ENCODE data around the gene SLC22A2.

The SLC22A2 gene

DNA sequence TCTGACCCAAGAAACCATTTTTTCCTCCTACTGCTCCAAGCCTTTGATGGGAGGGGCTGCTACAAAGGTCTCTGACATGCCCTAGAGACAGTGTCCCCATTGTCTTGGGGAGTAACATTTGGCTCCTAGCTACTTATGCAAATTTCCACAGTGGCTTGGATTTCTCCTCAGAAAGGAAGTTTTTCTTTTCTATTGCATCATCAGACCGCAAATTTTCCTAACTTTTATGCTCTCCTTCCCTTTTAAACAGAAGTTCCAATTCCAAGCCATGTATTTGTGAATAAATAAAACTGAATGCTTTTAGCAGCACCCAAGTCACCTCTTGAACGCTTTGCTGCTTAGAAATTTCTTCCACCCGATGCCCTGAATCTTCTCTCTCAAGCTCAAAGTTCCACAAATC is 51.0 kb downstream of the SLC22A2 start:
- DNase-seq (ENCODE audit: low spot score): no peak

DNA sequence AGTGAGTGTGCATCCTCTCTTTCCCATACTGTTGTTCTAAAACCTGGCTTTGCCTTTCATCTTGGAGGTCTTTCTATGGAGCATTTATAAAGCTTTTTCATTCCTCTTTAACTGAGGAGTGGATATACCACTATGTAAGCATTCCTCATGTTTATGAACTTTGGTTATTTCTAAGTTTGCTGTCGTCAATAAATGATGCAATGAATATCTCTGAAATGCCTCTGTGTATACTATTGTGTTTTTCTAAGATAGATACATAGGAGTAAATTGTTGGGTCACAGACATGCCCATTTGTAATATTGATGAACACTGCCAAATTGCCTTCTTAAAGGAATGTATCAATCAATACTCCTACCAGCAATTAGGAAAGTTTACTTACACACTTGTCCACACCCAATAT is 53.9 kb downstream of the SLC22A2 start:
- DNase-seq (ENCODE audit: low spot score): no peak

DNA sequence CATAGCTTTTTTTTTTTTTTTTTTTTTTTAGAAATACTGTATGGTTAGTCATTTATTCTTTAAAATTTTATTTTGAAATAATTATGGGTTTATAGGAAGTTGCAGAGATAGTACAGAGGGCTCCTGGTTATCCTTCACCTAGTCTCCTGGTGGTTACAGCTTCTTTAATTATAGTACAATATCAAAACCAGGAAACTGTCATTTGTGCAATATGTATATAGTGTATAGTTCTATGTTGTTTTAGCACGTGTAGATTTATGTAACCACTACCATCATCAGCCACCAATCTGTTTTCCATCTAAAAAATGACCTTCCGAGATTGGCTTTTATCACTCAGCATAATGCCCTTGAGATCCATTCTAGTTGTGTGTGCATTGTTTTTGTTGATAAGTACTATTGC is 54.7 kb downstream of the SLC22A2 start:
- no peak for DNase-seq (ENCODE audit: low spot score)

DNA sequence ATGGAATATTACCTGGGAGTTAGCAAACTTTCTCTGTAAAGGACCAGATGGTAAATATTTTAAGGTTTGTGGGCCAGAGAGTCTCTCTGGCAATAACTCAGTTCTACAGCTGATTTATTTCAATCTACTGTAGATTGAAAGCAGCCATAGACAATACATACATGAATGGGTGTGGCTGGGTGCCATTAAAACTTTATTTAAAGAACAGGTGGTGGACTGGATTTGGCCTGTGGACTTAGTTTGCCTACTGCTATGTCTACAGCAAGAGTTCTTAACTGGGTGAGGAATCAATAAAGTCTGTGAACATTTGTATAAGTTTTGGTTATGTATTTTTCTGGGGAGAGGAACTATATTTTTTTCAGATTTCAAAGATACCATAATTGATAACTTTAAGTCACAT is 55.1 kb downstream of the SLC22A2 start:
- DNase-seq (ENCODE audit: low spot score): no peak

DNA sequence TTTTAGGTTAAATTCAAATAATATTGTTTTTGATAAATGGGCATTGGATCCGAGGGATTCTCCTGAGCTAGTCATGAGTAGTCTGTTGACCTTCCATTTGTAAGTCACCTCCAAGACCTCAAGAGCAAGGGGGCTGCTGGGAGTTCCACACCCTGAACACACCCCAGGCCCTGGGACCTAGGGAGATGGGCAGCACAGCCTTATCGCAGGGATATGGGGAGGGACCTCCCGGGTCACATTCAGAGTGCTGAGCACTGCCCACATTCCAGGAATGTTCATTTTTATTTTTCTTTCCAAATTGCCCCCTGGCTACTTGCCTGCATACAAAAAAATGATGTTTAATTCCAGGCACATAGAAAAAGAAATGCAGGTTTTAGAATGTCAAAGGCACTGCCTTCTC is 55.5 kb downstream of the SLC22A2 start:
- no peak for DNase-seq (ENCODE audit: low spot score)

DNA sequence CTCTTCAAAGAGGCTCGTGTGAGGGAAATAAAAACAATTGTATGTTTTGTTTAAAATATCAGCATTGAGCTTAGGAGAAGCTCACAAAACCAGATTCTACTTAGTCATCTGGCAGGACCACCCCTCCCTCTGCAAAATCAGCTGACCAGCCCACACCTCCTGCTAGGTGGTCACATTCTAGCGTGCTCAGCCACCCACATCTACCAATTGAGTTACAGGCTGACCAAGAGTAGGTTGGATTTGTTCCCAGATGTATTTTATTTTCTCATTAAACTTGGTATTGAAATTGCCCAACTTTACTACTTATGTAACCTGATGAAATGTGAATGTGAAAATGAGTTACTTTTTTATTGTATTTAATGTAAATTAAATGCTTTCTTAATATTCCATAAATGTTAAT is 56.2 kb downstream of the SLC22A2 start:
- DNase-seq (ENCODE audit: low spot score): no peak

DNA sequence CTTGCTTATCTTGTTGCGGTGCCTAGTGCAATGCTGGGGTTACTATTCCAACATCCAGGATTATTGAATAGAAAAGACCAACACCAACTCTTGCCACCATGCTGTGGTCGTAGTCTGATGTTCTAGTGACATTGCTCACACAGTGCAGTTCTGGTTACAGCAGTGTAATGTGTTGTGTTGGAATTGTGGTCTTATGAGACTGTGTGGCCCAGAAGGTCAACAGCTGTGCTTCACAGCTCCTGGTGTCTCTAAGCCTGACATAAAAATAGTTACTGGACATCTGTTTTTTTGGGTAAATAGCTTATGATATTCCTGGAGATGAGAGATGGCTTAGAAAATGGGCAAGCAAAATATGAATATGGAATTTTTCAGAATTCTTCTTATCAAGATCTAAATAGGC is 57.6 kb downstream of the SLC22A2 start:
- no peak for DNase-seq (ENCODE audit: low spot score)

DNA sequence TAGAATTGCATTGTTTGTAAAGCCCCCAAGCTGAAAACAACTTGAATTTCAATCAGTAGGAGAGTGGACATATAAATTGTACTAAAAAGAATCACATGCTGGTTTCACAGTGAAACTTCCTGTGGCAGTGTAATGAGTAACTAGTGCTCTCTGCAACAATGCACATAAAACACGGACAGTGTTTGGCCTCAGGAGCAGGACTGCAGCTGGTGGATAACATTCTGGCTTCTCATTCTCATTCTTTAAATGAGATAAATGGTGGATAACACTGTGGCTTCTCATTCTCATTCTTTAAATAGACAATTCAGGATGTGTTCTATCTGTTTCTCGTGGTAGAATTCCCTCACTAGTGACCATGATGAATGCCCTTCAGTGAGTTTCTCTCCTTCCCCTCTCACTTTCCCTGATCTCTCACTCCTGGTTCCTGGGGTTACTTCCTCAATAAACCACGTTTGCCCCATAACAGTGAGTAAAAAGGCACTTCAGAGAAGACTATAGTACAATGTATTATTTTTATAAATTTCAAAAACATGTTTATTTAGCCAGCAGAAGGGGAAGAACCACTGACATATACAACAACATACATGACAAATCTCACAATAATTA is 59.9 kb downstream of the SLC22A2 start:
- no peak for DNase-seq (ENCODE audit: low spot score)

DNA sequence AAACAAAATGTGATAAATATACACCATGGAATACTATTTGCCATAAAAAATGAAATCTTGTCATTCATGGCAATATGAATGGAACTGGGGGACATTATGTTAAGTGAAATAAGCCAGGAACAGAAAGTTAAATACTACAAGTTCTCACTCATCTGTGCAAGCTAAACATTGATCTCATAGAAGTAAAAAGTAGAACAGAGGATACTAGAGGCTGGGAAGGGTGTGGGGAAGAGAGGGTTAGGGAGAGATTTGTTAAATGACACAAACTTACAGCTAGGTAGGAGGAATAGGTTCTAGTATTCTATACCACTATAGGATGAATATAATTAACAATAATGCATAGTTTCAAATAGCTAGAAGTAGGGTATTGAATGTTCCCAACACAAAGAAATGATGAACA is 61.0 kb downstream of the SLC22A2 start:
- no peak for DNase-seq (ENCODE audit: low spot score)

DNA sequence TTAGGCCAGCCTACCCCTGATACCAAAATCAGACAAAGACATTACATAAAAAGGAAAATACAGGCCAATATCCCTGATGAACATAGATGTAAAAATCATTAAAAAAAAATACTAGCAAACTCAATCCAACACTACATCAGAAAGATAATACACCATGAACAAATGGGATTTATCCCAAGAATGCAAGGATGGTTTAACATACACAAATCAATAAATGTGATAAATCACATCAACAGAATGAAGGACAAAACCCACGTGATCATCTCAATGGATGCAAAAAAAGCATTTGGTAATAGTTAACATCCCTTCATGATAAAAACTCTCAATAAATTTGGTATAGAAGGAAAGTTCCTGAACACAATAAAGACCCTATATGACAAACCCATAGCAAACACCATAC is 63.8 kb downstream of the SLC22A2 start:
- no peak for DNase-seq (ENCODE audit: low spot score)

DNA sequence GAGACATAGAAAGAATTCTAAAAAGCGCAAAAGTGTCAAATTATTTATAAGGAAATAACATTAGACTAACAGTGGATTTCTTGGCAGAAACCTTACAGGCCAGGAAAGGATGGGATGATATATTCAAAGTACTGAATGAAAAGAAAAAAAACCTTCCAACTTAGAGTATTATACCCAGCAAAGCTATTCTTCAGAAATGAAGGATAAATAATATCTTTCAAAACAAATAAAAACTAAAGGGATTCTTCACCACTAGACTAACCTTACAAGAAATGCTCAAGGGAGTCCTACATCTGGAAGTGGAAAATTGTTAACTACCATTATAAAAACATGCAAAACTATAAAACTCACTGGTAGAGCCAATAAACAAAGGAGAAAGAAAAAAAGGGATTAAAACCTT is 65.8 kb downstream of the SLC22A2 start:
- DNase-seq (ENCODE audit: low spot score): no peak

DNA sequence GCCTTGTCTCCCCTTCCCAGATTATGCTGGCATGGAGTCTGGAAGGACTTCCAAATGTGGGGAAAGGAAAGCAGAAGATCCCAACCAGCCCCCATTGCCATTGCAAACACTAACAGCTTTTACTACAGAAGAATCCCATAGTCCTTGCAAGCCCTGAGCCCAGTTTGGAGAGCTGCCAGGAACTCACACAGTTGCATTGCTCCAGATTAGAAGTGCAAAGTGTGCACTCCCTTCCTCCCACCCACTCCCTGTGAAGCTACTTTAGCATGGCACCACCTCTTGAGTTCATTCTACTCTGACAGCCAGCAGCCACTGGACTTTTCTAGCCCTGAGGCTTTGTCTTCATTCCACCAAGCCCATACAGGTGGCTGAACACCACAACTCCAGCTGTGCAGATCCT is 67.6 kb downstream of the SLC22A2 start:
- no peak for DNase-seq (ENCODE audit: low spot score)

DNA sequence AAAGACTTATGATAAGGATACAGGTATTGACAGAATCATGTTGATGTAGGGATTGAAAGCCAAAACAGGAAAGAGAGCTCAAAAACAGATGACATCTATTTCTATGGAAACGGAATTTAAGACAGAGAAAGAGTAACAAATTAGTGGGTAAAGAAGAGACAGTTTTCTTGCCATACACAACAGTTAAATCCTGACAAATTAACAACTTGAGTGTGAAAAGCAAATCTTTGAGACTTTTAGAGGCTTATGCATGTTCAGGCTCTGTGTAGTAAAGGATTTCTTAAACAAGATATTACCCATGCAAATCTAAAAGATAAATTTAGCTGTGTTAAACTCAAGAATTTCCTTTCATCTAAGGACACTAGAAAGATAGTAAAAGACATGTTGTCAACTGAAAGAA is 68.5 kb downstream of the SLC22A2 start:
- no peak for DNase-seq (ENCODE audit: low spot score)

DNA sequence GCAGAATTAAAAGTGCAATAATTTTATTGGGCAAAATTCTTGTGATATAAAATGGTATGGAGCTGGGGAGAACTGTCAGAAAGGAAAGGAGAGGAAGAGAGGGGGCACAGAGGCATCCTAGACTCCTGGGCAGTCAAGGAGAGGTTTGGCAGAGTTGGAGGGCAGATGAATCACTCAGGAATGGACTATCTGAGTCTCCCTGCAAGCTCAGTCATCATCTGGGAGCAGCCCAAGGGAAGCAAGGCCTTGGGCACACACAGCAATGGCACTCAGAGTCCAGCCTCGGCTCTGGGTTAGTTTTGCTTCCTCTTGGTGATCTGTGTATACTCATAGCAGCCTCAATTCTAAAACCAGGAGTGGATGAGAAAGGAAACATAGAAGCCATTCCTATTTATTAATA is 69.8 kb downstream of the SLC22A2 start:
- no peak for DNase-seq (ENCODE audit: low spot score)

DNA sequence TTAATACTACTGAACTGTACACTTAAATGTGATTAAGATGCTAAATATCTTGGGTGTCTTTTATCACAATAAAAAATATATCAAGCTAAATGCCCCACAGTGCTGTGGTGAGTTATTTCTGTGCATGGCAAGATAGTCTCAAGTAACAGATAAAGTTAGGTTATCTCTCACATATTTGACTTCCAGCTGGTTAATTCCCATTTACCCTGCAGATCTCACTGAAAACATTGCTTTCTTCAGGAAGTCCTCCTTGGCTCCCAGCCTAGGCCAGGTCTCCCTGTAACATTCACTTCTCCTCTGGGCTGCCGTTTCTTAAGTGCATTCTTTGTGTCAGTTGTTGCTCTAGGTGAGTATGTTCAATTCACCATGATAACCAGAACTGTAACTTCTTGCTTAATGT is 77.9 kb downstream of the SLC22A2 start:
- no peak for DNase-seq (ENCODE audit: low spot score)

DNA sequence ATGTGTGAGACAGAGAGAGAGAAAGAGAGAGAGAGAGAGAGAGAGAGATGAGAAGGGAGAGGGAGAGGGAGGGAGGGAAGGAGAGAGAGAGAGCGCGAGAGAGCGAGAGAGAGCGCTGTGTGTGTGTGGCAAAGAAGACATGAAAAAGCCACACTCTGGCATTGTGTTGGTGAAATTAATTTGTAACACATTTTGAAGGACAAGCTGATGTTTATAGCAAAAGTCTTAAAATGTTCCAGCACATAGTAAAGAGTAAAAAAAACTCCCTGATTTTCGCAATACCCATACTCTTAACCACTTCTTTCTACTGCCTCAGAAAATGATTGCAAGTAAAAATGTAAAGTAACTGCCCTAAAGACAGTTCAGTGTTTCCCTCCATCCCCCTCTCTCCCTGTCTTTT is 80.3 kb downstream of the SLC22A2 start:
- DNase-seq (ENCODE audit: low spot score): no peak

DNA sequence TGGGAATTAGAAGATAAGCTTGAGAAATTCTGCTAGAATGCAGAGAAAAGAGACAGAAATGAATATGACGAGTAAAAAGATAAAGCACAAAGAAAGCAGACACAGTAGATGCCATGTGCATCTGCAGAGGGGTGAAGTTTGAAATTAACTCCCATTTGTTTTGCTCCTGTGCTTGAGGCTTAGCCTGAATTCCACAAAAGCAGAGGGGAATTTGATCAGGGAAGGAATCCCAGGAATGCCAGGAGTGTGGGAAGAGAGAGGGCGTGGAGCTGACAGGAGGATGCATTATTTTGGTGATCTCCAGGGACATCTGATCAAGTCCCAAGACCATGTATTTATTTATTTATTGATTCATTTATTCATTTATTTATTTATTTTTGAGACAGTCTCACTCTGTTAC is 81.4 kb downstream of the SLC22A2 start:
- no peak for DNase-seq (ENCODE audit: low spot score)

DNA sequence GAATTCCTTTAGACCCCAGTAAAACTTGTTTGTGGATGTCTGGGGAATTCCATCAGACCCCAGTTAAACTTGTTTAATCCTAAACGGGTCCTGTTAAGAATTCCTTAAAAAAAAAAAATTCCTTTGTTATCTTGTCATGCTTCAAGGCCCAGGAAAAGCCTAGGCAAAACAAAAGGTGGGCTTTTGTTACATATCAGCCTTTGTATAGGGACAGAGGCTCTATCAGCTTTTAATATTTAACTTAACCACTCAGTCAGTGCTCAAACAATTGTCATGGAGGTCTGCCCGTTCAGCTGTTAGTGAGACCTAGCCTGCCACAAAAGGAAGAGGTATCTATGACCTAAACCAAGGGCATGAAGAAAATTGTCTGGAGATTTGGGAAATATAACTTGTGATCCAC is 83.9 kb downstream of the SLC22A2 start:
- DNase-seq (ENCODE audit: low spot score): no peak

DNA sequence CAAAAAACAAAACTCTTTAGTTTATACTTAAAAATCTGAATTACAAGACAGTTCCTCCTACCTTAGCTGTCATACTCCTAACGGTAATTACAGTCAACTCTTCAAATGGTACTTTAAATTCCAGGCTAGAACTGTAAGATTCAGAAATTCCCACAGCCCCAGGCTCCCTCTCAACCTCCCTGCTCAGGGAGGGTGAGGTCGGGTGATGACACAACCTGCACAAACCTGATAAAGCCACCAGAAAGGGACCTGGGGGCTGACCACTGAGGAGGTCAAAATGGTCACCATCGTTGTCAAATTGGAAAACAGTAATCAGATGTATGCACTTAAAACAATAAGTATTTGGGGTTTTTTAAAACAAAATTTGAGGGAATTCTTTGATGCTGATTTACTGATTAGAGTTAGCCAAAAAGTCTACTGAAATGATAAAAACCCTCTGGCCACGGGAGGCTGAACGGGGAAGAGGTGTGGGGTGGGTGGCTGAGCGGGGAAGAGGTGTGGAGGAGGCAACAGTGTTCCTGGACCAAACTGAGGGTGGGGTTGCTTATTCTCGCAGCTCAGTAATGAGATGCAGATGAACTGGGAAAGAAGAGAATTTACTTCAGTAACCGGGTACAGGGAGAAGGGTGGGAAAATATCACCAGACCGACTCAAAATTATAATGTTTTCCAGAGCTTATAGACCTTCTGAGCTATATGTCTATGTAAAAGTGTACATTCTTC is 84.7 kb downstream of the SLC22A2 start:
- no peak for DNase-seq (ENCODE audit: low spot score)

DNA sequence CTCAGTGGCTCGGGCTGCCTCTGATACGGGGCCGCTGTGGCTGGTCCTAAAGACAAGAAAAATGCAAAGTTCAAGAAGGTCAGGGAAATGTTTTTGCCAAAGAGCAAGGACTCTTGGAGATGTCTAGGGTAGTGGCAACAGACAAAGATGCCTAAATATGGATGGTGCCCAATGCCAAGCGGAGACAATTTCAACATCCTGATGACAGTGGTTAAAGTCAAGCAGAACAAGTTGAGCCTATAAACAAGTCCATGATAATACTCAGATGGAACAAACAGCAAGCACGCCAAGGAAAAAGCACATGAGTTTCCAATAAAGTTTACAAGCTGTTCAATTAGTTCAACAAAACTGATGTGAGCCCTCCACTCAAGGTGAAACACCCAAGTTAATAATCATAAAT is 85.9 kb downstream of the SLC22A2 start:
- no peak for DNase-seq (ENCODE audit: low spot score)

DNA sequence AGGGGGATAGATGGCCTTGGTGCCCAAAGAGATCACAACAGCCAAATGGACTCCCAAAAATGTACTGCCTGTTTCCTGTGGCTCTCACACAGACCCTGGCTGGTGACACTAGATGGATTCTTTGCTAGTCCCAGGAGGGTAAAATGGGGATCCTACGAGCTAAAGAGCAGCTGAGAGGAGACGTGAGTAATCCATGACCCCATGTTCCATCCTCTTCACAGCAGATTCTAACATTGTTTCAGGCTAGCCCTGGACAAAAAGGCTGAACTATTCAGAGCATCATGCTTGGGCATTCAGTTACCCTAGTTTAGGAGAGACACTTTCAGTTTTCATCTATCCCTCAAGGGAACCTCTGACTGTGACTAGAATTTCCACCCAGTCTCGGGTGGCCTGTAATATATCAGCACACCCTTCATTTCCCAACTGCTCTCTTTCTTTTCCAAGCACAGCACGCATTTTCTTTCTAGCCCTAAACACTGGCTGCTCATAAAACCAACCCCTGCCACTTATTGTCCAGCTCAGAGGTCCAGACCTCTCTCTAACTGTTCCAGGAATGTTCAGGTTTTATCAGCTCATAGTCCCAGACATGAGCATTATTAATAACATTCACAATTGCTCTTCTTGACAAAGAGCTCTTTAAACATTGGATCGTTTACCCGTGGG is 88.5 kb downstream of the SLC22A2 start:
- no peak for DNase-seq (ENCODE audit: low spot score)

DNA sequence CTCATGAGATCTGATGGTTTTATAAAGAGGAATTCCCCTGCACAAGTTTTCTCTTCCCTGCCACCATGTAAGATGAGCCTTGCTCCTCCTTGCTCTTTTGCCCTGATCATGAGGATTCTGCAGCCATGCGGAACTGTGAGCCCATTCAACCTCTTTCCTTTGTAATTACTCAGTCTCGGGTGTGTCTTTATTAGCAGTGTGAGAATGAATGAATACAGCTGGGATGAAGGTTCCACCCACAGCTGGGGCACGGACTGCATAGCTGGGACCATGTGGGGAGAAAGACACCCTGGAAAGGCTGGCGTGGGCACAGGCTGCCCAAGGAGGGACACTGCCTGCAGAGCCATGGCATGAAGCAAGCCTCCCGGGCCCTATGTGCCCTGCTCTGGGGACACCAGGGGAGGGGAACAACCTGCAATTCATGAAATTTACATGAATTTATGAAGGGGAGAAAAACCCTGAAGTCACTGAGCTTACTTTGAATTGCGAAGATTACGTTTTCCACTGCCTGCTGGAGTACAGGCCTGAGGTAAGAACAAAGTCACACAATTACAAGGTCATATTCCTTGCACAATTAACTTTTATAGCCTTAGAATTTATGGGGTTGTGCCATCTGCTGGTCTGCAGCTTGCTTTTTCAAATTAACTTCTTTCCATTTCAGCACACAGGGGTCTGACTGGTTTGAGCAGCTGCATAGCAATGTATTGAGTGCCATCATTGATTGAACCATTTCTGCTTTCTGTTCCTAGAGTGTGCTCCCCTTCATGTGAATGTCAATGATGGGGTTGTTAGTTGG is 90.8 kb downstream of the SLC22A2 start:
- no peak for DNase-seq (ENCODE audit: low spot score)

Measured in CD4-positive, alpha-beta T cell treated with Interleukin-6 at 100 ng/mL for 8 hours (primary cell).